ENCODE results near the gene CYB561D1. TPM values are rescaled to one million over a fixed set of nuclear protein-coding genes. Genes with fewer than 3 reads are reported as not detected.

The CYB561D1 gene
- total and polyA plus RNA-seq, 2 of the 8 experiments (the other 6 are each of a cell fraction or from before 2014, with no cell fraction given): 3.6 to 3.8 TPM

DNA sequence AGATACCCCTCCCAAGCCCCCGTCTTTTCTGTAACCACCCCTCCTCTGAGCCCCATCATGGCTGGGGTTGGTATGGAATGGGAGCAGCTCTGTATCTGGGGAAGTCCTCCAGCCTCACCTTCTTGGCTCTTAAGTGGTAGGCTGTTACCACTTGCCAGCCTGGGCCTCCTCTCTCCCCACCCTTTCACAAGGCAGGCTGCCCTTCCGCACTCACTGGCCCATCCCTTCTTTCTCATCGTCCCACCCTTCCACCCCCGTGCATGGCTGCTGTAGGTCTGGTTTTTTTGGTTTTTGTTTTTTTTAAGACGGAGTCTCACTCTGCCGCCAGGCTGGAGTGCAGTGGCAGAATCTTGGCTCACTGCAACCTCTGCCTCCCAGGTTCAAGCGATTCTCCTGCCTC lies 5.2 kb downstream of the CYB561D1 start:
- Histone ChIP-seq H3K56ac (replicated peaks; ENCODE audit: insufficient read length, low read depth, low read length) (no peak overlapping the region), H2BK15ac (ENCODE audit: low read length) (no peak overlapping the region), H3K4me3 (ENCODE audit: extremely low read depth in 1 of 4, insufficient read depth in 2 of 4, low read depth in 3 of 4, low read length in 4 of 4) (no peak overlapping the region), H3K9ac (replicated peaks in 1 of 4; ENCODE audit: extremely low read depth in 1 of 4, low read depth in 3 of 4, low read length in 3 of 4) (no peak overlapping the region), H2BK20ac (ENCODE audit: low read length) (no peak overlapping the region), H3K27ac (ENCODE audit: low read depth, low read length) (no peak overlapping the region), H2AK5ac (ENCODE audit: low read depth, low read length) (no peak overlapping the region), H3K36me3 (ENCODE audit: control insufficient read depth in 2 of 4, insufficient read depth in 4 of 4, low read length in 3 of 4) (peaks cover 0 to 2% (median 0%) of the 10 kb centered on the region in 4 experiments; a peak in 2 of 8 replicates), H3K14ac (ENCODE audit: insufficient read length) (no peak overlapping the region), H3K23me2 (ENCODE audit: low read depth, low read length) (no peaks in the 10 kb centered on the region; the same call in 1 of the 2 replicates), H3K18ac (ENCODE audit: extremely low read depth, low read length) (no peak overlapping the region), H3K9me3 (ENCODE audit: insufficient read depth in 2 of 2, low read depth in 1 of 2, low read length in 1 of 2) (no peaks in the 10 kb centered on the region), H3K4ac (replicated peaks; ENCODE audit: insufficient read length, low read depth, low read length) (peak overlapping the region; percentile 10), H3K79me2 (ENCODE audit: control insufficient read depth in 1 of 2, insufficient read depth in 2 of 2, low read length in 2 of 2) (no peaks in the 10 kb centered on the region), H2BK5ac (ENCODE audit: low read depth, low read length) (no peak overlapping the region), H2AFZ (ENCODE audit: low read length) (no peak overlapping the region), H2BK12ac (ENCODE audit: low read depth, low read length) (peak overlapping the region; percentile 62; the same call in 1 of the 2 replicates), H3K4me2 (ENCODE audit: insufficient read depth in 1 of 2, low read depth in 2 of 2, low read length in 2 of 2) (no peak overlapping the region), H3K4me1 (replicated peaks in 1 of 4; ENCODE audit: control insufficient read depth in 3 of 4, insufficient read depth in 4 of 4, low read length in 3 of 4) (peaks cover 0 to 11% (median 5%) of the 10 kb centered on the region in 4 experiments; a peak in 5 of 7 replicates), H3K79me1 (ENCODE audit: low read depth, low read length) (no peaks in the 10 kb centered on the region), H4K8ac (ENCODE audit: extremely low read depth, insufficient read depth, low read length) (no peak overlapping the region), H2BK120ac (replicated peaks; ENCODE audit: low read depth, low read length) (no peak overlapping the region), H3K23ac (ENCODE audit: insufficient read length) (no peak overlapping the region), H4K91ac (replicated peaks; ENCODE audit: insufficient read length, low read length) (no peak overlapping the region), H4K5ac (ENCODE audit: insufficient read length, low read depth, low read length) (no peak overlapping the region), H3K27me3 (replicated peaks in 1 of 4; ENCODE audit: control insufficient read depth in 3 of 4, extremely low read depth in 1 of 4, insufficient read depth in 3 of 4, low read length in 3 of 4) (no peaks in the 10 kb centered on the region), H4K20me1 (replicated peaks in 1 of 2; ENCODE audit: control insufficient read depth in 1 of 2, insufficient read depth in 2 of 2, low read length in 2 of 2) (peaks cover 0 to 2% of the 10 kb centered on the region in 2 experiments)
- POLR2A ChIA-PET (ENCODE audit: partially characterized antibody): interaction anchor here (0.8 to 4.1 kb wide), 8 partner anchors 8 to 34 kb away, joined by 3 to 20 read pairs (median 6); partner anchors contain the start of genes AMIGO1 and ATXN7L2
- DNase-seq (ENCODE audit: low read depth in 1 of 2, low spot score in 2 of 2) (no peak), FAIRE-seq (no peak)
- TF ChIP-seq CHD1 (IDR thresholded peaks at IDR 0.05; ENCODE audit: low read depth, low read length): no peak
- TF ChIP-seq EP300 (IDR thresholded peaks at IDR 0.05; ENCODE audit: borderline replicate concordance in 1 of 2, low read depth in 2 of 2, low read length in 2 of 2): no peak
- no peak for TF ChIP-seq MAFK (IDR thresholded peaks at IDR 0.05; ENCODE audit: low read depth, low read length)
- TF ChIP-seq SP2 (IDR thresholded peaks at IDR 0.05; ENCODE audit: low read length): no peak
- no peak for TF ChIP-seq HDAC6 (IDR thresholded peaks at IDR 0.05; ENCODE audit: low read depth, low read length)
- no peak for TF ChIP-seq BCL11A (IDR thresholded peaks at IDR 0.05; ENCODE audit: low read depth in 2 of 2, low read length in 2 of 2)
- no peak for TF ChIP-seq RBBP5 (IDR thresholded peaks at IDR 0.05; ENCODE audit: borderline replicate concordance, low read depth, low read length)
- TF ChIP-seq CHD2 (IDR thresholded peaks at IDR 0.05; ENCODE audit: low read length): no peak
- no peak for TF ChIP-seq CBX8 (IDR thresholded peaks at IDR 0.05; ENCODE audit: borderline replicate concordance, low read depth, low read length)
- CTCF ChIA-PET (ENCODE audit: partially characterized antibody): interaction anchor here (0.6 to 43.7 kb wide), 23 partner anchors 3 to 464 kb away, joined by 3 to 1755 read pairs (median 4); partner anchors contain the start of genes AMIGO1, ATXN7L2, CYB561D1 and GPR61
- WGBS, 2 experiments (ENCODE audit: extremely low coverage in 1 of 2, insufficient coverage in 1 of 2, insufficient read length in 1 of 2, insufficient replicate concordance in 2 of 2, low coverage in 1 of 2, low lambda C conversion rate in 2 of 2, missing lambda C conversion rate in 1 of 2): 87% methylated on average over 7 of the region's 7 CpGs; no CpG with 5 or more reads in 1 of the 2 experiments

All from H1 (cell line).